ENCODE results near the gene TMEM229A. TPM values are rescaled to one million over a fixed set of nuclear protein-coding genes. Genes with fewer than 3 reads are reported as not detected.

The TMEM229A gene
- total and polyA plus RNA-seq, 10 donors: 0.06 to 0.33 (median 0.17) TPM; not detected in 7

GRCh38 chr7:124062171-124062570 lies 29.3 kb upstream of the TMEM229A start:
- H3K4me1 ChIP-seq: no peaks in the 10 kb centered on the region
- TF ChIP-seq POLR2A (IDR thresholded peaks at IDR 0.05) (no peak), POLR2AphosphoS5 (IDR thresholded peaks at IDR 0.05) (no peak), CTCF (IDR thresholded peaks at IDR 0.05 in 8 of 11, conservative IDR thresholded peaks at IDR 0.05 in 3 of 11) (no peak)
- WGBS, 5 donors: 22 to 73% (median 29%) methylated on average over 1 of the region's 1 CpG
- H3K27me3 ChIP-seq (replicated peaks in 1 of 7): no peaks in the 10 kb centered on the region
- intact Hi-C loops (cut with DNase I; ENCODE audit: low total_unique reads): no loop called here
- no peak overlapping the region for H3K27ac ChIP-seq
- DNase-seq: no peak
- H3K36me3 ChIP-seq: no peaks in the 10 kb centered on the region
- no peaks in the 10 kb centered on the region for H3K9me3 ChIP-seq
- no peak overlapping the region for H3K4me3 ChIP-seq

GRCh38 chr7:124060528-124060927 lies 27.7 kb upstream of the TMEM229A start:
- Histone ChIP-seq H3K4me1 (no peaks in the 10 kb centered on the region), H3K36me3 (no peaks in the 10 kb centered on the region), H3K9me3 (no peaks in the 10 kb centered on the region), H3K4me3 (no peak overlapping the region), H3K27ac (no peak overlapping the region), H3K27me3 (replicated peaks in 1 of 7) (no peaks in the 10 kb centered on the region)
- intact Hi-C loops (cut with DNase I; ENCODE audit: low total_unique reads): no loop called here
- WGBS, 5 donors: 83 to 91% (median 86%) methylated on average over 2 of the region's 2 CpGs
- TF ChIP-seq CTCF (IDR thresholded peaks at IDR 0.05 in 8 of 11, conservative IDR thresholded peaks at IDR 0.05 in 3 of 11) (no peak), POLR2AphosphoS5 (IDR thresholded peaks at IDR 0.05) (no peak), POLR2A (IDR thresholded peaks at IDR 0.05) (no peak)
- DNase-seq: no peak

GRCh38 chr7:124059375-124059774 lies 26.5 kb upstream of the TMEM229A start:
- TF ChIP-seq POLR2A (IDR thresholded peaks at IDR 0.05) (no peak), CTCF (IDR thresholded peaks at IDR 0.05 in 8 of 11, conservative IDR thresholded peaks at IDR 0.05 in 3 of 11) (no peak), POLR2AphosphoS5 (IDR thresholded peaks at IDR 0.05) (no peak)
- Histone ChIP-seq H3K4me1 (no peaks in the 10 kb centered on the region), H3K4me3 (no peak overlapping the region), H3K9me3 (no peaks in the 10 kb centered on the region), H3K27ac (no peak overlapping the region), H3K36me3 (no peaks in the 10 kb centered on the region), H3K27me3 (replicated peaks in 1 of 7) (no peaks in the 10 kb centered on the region)
- no peak for DNase-seq
- intact Hi-C loops (cut with DNase I; ENCODE audit: low total_unique reads): no loop called here
- WGBS, 5 donors: 63 to 74% (median 65%) methylated on average over 4 of the region's 4 CpGs

- Histone ChIP-seq H3K27me3 (replicated peaks in 1 of 7) (no peaks in the 10 kb centered on the region), H3K27ac (no peak overlapping the region), H3K4me1 (no peaks in the 10 kb centered on the region), H3K9me3 (no peaks in the 10 kb centered on the region), H3K4me3 (no peak overlapping the region), H3K36me3 (no peaks in the 10 kb centered on the region)
- TF ChIP-seq POLR2A (IDR thresholded peaks at IDR 0.05): no peak
- no peak for TF ChIP-seq CTCF (IDR thresholded peaks at IDR 0.05 in 8 of 11, conservative IDR thresholded peaks at IDR 0.05 in 3 of 11)
- intact Hi-C loops (cut with DNase I; ENCODE audit: low total_unique reads): no loop called here
- DNase-seq: no peak
- 80 to 90% (median 87%) methylated on average over 2 of the region's 2 CpGs for WGBS, 5 donors
Observed at GRCh38 chr7:124058515-124058914, 25.6 kb upstream of the TMEM229A start.

Data from spleen (tissue), 11 donors.